ENCODE data around the gene TBC1D8B. TPM values are rescaled to one million over a fixed set of nuclear protein-coding genes. Genes with fewer than 3 reads are reported as not detected.

Gene TBC1D8B
- total RNA-seq, 3 donors from 2014 or later: 10.3 to 14.3 (median 11.5) TPM

DNA sequence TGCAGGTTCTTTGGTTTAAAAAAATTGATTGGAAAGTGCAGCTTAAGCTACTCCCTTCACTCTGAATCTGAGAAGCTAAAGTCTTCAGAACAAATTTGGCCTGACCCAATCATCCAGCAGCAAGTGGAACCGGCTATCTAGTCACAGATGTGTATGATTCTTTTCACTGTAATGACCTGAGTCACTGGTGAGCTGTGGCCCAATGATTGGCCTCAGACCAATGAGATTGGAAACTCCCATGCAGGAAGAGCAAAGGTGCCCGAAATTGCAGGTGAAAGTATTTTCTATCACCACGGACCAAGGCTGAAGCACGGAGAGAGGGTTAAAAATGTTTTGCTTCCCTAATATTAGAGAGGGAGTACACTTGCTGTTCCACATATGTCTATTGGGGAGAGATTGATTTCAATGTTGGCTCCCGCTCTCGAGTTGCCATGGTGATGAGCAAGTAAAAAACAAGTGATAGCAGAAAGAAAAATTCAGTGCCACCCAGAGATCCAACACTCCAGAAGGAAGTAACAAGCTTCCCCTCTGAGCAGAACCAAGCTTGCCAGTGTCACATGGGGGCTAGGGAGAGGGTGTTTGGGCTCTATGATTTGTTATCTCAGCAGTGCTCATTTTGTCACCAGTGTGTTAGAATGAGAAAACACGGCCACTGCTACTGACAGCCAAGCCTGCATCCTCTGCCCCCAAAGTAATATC is 89.4 kb downstream of the TBC1D8B start:
- no peaks in the 10 kb centered on the region for H3K36me3 ChIP-seq (ENCODE audit: low read depth)
- intact Hi-C loops (cut with DNase I, micrococcal nuclease): no loop called here
- H3K9me3 ChIP-seq: no peaks in the 10 kb centered on the region
- ATAC-seq: peak; percentile 24
- H3K4me1 ChIP-seq (ENCODE audit: low read depth): no peaks in the 10 kb centered on the region
- DNase-seq: no peak
- no peak overlapping the region for H3K4me3 ChIP-seq
- TF ChIP-seq, protein P1, sequence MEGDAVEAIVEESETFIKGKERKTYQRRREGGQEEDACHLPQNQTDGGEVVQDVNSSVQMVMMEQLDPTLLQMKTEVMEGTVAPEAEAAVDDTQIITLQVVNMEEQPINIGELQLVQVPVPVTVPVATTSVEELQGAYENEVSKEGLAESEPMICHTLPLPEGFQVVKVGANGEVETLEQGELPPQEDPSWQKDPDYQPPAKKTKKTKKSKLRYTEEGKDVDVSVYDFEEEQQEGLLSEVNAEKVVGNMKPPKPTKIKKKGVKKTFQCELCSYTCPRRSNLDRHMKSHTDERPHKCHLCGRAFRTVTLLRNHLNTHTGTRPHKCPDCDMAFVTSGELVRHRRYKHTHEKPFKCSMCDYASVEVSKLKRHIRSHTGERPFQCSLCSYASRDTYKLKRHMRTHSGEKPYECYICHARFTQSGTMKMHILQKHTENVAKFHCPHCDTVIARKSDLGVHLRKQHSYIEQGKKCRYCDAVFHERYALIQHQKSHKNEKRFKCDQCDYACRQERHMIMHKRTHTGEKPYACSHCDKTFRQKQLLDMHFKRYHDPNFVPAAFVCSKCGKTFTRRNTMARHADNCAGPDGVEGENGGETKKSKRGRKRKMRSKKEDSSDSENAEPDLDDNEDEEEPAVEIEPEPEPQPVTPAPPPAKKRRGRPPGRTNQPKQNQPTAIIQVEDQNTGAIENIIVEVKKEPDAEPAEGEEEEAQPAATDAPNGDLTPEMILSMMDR (IDR thresholded peaks at IDR 0.05): no peak

DNA sequence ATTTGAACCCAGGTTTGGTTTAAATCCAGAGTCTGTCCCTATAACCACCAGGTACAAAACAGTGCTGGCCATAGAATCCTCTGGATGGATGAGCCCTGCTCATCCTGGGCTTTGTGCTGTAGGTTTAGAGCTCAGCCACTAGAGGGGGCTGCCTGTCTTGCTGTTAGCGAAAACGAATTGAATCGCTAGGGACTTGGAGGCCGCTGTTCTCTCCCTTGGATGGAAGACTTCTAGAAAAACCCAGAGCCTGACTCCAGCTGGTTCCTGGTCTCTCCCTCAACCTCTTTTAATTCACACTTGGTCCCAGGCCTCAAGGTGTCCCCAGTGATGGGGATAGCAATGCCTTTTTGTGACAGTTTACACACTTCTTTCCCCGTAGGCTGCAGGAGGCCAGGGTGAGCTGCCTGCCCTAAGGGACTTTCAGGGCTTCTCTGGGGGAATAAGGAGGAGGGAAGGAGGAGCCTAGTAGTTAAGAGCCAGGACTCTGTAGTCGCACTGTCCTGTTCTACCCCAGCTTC is 92.0 kb downstream of the TBC1D8B start:
- no peaks in the 10 kb centered on the region for H3K36me3 ChIP-seq (ENCODE audit: low read depth)
- ATAC-seq (peak; percentile 86), DNase-seq (peak in 2 of 3 donors; percentile 38 to 42)
- TF ChIP-seq, protein P1 (IDR thresholded peaks at IDR 0.05): peak; percentile 45
- H3K4me3 ChIP-seq: no peak overlapping the region
- H3K9me3 ChIP-seq: no peaks in the 10 kb centered on the region
- intact Hi-C loops (cut with DNase I, micrococcal nuclease): no loop called here
- no peaks in the 10 kb centered on the region for H3K4me1 ChIP-seq (ENCODE audit: low read depth)

DNA sequence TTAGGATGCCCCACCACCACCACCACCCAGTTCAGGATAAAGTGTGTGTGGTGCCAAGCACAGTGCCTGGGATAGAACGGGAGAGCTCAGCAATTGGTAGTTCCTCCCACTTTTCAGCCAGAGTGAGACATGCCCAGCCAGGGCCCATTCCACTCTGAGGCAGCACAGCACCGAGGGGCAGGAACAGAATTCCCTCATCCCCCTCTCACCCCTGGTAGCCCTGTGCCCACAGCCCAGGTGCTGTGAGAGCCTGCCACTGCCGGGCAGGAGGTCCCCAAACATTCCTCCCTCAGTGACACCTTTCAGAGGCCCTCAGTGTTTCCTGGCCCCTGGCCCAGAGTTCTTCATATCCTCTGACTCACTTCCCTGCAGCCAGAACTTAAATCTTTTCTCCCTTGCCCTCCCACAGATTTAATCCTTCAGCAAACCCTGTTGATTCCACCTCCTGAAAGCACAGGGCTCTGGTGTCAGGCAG is 92.5 kb downstream of the TBC1D8B start:
- no peak for ATAC-seq
- no peaks in the 10 kb centered on the region for H3K9me3 ChIP-seq
- no peak for DNase-seq
- TF ChIP-seq, protein P1 (IDR thresholded peaks at IDR 0.05): no peak
- intact Hi-C loops (cut with DNase I, micrococcal nuclease): loop anchor here in 1 of 2 donors (5.0 kb wide), 1 partner anchor 57 kb away; no protein-coding TSS in a partner anchor
- H3K4me1 ChIP-seq (ENCODE audit: low read depth): no peaks in the 10 kb centered on the region
- no peak overlapping the region for H3K4me3 ChIP-seq
- no peaks in the 10 kb centered on the region for H3K36me3 ChIP-seq (ENCODE audit: low read depth)

- TF ChIP-seq, protein P1 (IDR thresholded peaks at IDR 0.05): no peak
- H3K36me3 ChIP-seq (ENCODE audit: low read depth): no peaks in the 10 kb centered on the region
- H3K4me1 ChIP-seq (ENCODE audit: low read depth): no peaks in the 10 kb centered on the region
- intact Hi-C loops (cut with DNase I, micrococcal nuclease): loop anchor here in 1 of 2 donors (5.0 kb wide), 1 partner anchor 55 kb away; no protein-coding TSS in a partner anchor
- DNase-seq (no peak), ATAC-seq (no peak)
- no peak overlapping the region for H3K4me3 ChIP-seq
- no peaks in the 10 kb centered on the region for H3K9me3 ChIP-seq
These were observed 94.8 kb downstream of the TBC1D8B start for GRCh38 chrX:106897259-106897658.

GRCh38 chrX:106898462-106898861 is 96.0 kb downstream of the TBC1D8B start:
- DNase-seq: peak in 1 of 3 donors; percentile 16
- TF ChIP-seq, protein P1 (IDR thresholded peaks at IDR 0.05): no peak
- Histone ChIP-seq H3K4me1 (ENCODE audit: low read depth) (no peaks in the 10 kb centered on the region), H3K36me3 (ENCODE audit: low read depth) (no peaks in the 10 kb centered on the region), H3K9me3 (no peaks in the 10 kb centered on the region), H3K4me3 (no peak overlapping the region)
- ATAC-seq: peak; percentile 75
- intact Hi-C loops (cut with DNase I, micrococcal nuclease): loop anchor here in 1 of 2 donors (5.0 kb wide), 1 partner anchor 54 kb away; no protein-coding TSS in a partner anchor

Data from mucosa of descending colon (tissue), 3 donors.